ENCODE measurements around the gene KRTAP29-1.

DNA sequence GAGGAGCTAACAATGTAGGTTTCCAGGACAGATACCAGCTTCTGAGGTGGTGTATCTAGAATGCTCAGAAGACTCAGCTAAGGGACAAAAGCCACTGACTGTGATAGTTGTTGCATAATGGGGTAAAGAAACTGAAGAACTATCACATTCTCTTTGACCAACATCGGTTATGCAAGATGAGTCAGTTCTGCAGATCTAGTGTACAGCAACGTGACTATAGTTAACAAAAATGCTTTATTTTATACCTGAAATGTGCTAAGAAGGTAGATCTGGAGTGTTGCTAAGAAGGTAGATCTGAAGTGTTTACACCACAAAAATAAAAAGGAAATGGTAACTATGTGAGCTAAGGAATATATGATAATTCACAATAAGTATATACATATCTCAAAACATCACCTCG, 34.9 kb downstream of the KRTAP29-1 start:
- no peak for TF ChIP-seq POLR2A (IDR thresholded peaks at IDR 0.05)
- TF ChIP-seq, protein P1, sequence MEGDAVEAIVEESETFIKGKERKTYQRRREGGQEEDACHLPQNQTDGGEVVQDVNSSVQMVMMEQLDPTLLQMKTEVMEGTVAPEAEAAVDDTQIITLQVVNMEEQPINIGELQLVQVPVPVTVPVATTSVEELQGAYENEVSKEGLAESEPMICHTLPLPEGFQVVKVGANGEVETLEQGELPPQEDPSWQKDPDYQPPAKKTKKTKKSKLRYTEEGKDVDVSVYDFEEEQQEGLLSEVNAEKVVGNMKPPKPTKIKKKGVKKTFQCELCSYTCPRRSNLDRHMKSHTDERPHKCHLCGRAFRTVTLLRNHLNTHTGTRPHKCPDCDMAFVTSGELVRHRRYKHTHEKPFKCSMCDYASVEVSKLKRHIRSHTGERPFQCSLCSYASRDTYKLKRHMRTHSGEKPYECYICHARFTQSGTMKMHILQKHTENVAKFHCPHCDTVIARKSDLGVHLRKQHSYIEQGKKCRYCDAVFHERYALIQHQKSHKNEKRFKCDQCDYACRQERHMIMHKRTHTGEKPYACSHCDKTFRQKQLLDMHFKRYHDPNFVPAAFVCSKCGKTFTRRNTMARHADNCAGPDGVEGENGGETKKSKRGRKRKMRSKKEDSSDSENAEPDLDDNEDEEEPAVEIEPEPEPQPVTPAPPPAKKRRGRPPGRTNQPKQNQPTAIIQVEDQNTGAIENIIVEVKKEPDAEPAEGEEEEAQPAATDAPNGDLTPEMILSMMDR (IDR thresholded peaks at IDR 0.05): no peak

All from esophagus squamous epithelium (tissue), 4 donors.